Keratinocyte (primary cell): ENCODE results near the gene SLC38A3. TPM values are rescaled to one million over a fixed set of nuclear protein-coding genes. Genes with fewer than 3 reads are reported as not detected.

Experiments
- DNase-seq: peaks from one replicate; pipeline ENCODE4 v3.0.0-alpha.2; 2011; ENCODE audit warnings: low read depth, missing footprints, low spot score
- FAIRE-seq: peaks from 2 replicates; lab custom pipeline; 2011; peaks lifted over from hg19 to GRCh38; lab: Jason Lieb, UNC
- H2AFZ ChIP-seq: 2 replicates; pipeline ENCODE4 v1.6.0; 2012; ENCODE audit warnings: low read length, control low read depth, inconsistent platforms; ENCODE audit not compliant: control insufficient read depth
- H3K27ac ChIP-seq: 2 replicates; pipeline ENCODE4 v1.5.1; 2011; ENCODE audit warnings: low read length; ENCODE audit not compliant: control insufficient read depth, insufficient read depth
- H3K27me3 ChIP-seq: 3 replicates; pipeline ENCODE4 v1.6.0; 2011; ENCODE audit warnings: low read length; ENCODE audit not compliant: control insufficient read depth, insufficient read depth; ENCODE audit errors: extremely low read depth
- H3K36me3 ChIP-seq, 2 experiments: 2 replicates in 1 of 2; 3 replicates in 1 of 2; pipeline ENCODE4 v1.5.1; 2011; ENCODE audit warnings: low read length in 2 of 2, mild to moderate bottlenecking in 1 of 2; ENCODE audit not compliant: control insufficient read depth in 2 of 2, insufficient read depth in 2 of 2; ENCODE audit errors: extremely low read depth in 1 of 2
- H3K4me1 ChIP-seq: 3 replicates; pipeline ENCODE4 v1.5.1; 2011; ENCODE audit warnings: low read length; ENCODE audit not compliant: control insufficient read depth, insufficient read depth; ENCODE audit errors: extremely low read depth
- H3K4me2 ChIP-seq: 3 replicates; pipeline ENCODE4 v1.6.0; 2011; ENCODE audit warnings: low read depth, low read length; ENCODE audit not compliant: control insufficient read depth, insufficient read depth; ENCODE audit errors: extremely low read depth
- H3K4me3 ChIP-seq, 3 experiments: fragments of 200-600 bp in 1 of 3; sonication (generic) in 1 of 3; 2 replicates in 2 of 3; 3 replicates in 1 of 3; pipeline ENCODE4 v1.5.1; 2011 to 2016; ENCODE audit warnings: low read length in 3 of 3, mild to moderate bottlenecking in 3 of 3, control low read depth in 2 of 3, inconsistent platforms in 1 of 3, low read depth in 1 of 3, mixed read lengths in 1 of 3, mixed run types in 1 of 3, moderate library complexity in 1 of 3; ENCODE audit not compliant: control insufficient read depth in 2 of 3, insufficient read depth in 2 of 3; ENCODE audit errors: extremely low read depth in 1 of 3
- H3K79me2 ChIP-seq: 2 replicates; pipeline ENCODE4 v1.6.0; 2012; ENCODE audit warnings: low read length; ENCODE audit not compliant: control insufficient read depth, insufficient read depth
- H3K9ac ChIP-seq: 3 replicates; pipeline ENCODE4 v1.6.0; 2011; ENCODE audit warnings: low read length; ENCODE audit not compliant: control insufficient read depth, insufficient read depth; ENCODE audit errors: extremely low read depth
- H3K9me1 ChIP-seq: 3 replicates; pipeline ENCODE4 v1.6.0; 2011; ENCODE audit warnings: low read length; ENCODE audit not compliant: control insufficient read depth, insufficient read depth; ENCODE audit errors: extremely low read depth
- H3K9me3 ChIP-seq: 2 replicates; pipeline ENCODE4 v1.5.1; 2012; ENCODE audit warnings: low read depth, low read length; ENCODE audit not compliant: control insufficient read depth
- H4K20me1 ChIP-seq: 3 replicates; pipeline ENCODE4 v1.6.0; 2011; ENCODE audit warnings: low read length; ENCODE audit not compliant: control insufficient read depth, insufficient read depth; ENCODE audit errors: extremely low read depth
- CTCF ChIP-seq, 3 experiments: IDR thresholded peaks in 1 of 3; conservative IDR thresholded peaks in 1 of 3; optimal IDR thresholded peaks in 1 of 3; 2 replicates in 2 of 3; 3 replicates in 1 of 3; pipeline versions ENCODE3 to v1.5.1; 2011; ENCODE audit warnings: low read length in 3 of 3, mild to moderate bottlenecking in 3 of 3, moderate library complexity in 2 of 3, control low read depth in 1 of 3, inconsistent platforms in 1 of 3; ENCODE audit not compliant: insufficient read depth in 2 of 3; ENCODE audit errors: extremely low read depth in 1 of 3
- EZH2 ChIP-seq: IDR thresholded peaks from one replicate; pipeline ENCODE4 v1.6.1; 2012; ENCODE audit warnings: inconsistent platforms, mild to moderate bottlenecking, low read length, moderate library complexity
- dilution Hi-C: fragments of 300-500 bp; cut with MboI; formaldehyde crosslinking; loops from one replicate; pipeline ENCODE4 v1.7.0; 2020; ENCODE audit warnings: low sequenced_read_pairs; ENCODE audit not compliant: extremely low pct_ligation_motif_present
- polyA plus RNA-seq, 5 experiments: library from polyadenylated mRNA; depleted of rRNA in 3 of 5; stranded (reverse) in 3 of 5; stranded (forward) in 1 of 5; unstranded in 1 of 5; fragments of >200 nt; gene quantifications; 1 replicate in 1 of 5; 2 replicates in 3 of 5; 3 replicates in 1 of 5; pipeline versions ENCODE4 v1.2.1 to v1.2.3, GENCODE V29; 2011 to 2012; ENCODE audit warnings: missing spikeins in 2 of 5, low read depth in 1 of 5, low replicate concordance in 1 of 5

The SLC38A3 gene
- polyA plus RNA-seq, 1 donor (not counting 4 experiments of a cell fraction or from before 2014, with no cell fraction given): not detected

DNA sequence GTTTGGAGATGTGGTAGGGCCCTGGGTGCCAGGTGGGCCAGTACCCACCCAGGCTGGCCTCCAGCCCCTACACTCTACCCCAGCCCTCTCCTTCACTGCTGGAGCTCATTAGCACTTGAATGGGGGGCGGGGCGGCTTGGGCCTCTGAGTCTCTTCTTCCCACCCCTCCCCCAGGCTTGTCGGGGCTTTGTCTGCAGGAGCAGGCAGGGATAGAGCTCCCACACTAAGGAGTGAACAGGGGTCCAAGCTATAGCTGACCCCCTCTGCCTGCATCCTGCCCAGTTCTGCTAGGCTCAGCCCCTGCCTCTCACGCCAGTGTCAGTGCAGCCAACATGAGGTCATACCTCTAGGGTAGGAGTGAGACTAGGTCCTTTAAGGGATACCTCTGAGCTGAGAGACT is 36.1 kb downstream of the SLC38A3 start:
- Histone ChIP-seq H3K4me2 (no peak overlapping the region), H3K9me3 (no peaks in the 10 kb centered on the region), H3K36me3 (peaks cover 15 to 19% of the 10 kb centered on the region in 2 experiments), H3K79me2 (peaks cover 93% of the 10 kb centered on the region), H3K4me1 (peaks cover 59% of the 10 kb centered on the region), H3K9me1 (peaks cover 3% of the 10 kb centered on the region), H2AFZ (no peak overlapping the region), H3K4me3 (no peak overlapping the region), H3K27ac (no peak overlapping the region), H3K9ac (no peak overlapping the region), H4K20me1 (peaks cover 18% of the 10 kb centered on the region), H3K27me3 (no peaks in the 10 kb centered on the region)
- TF ChIP-seq EZH2 (no peak), CTCF (optimal IDR thresholded peaks at IDR 0.05 in 1 of 3, IDR thresholded peaks at IDR 0.05 in 1 of 3, conservative IDR thresholded peaks at IDR 0.05 in 1 of 3; ENCODE audit: extremely low read depth in 1 of 3, insufficient read depth in 2 of 3, low read length in 3 of 3) (no peak)
- dilution Hi-C loops: no loop called here
- DNase-seq (no peak), FAIRE-seq (no peak)

GRCh38 chr3:50241713-50242380 is 36.8 kb downstream of the SLC38A3 start:
- dilution Hi-C loops: no loop called here
- Histone ChIP-seq H3K4me3 (no peak overlapping the region), H3K4me1 (peaks cover 65% of the 10 kb centered on the region), H2AFZ (no peak overlapping the region), H3K27me3 (no peaks in the 10 kb centered on the region), H3K9me3 (no peaks in the 10 kb centered on the region), H3K9ac (no peak overlapping the region), H3K4me2 (no peak overlapping the region), H3K36me3 (peaks cover 15 to 19% of the 10 kb centered on the region in 2 experiments), H4K20me1 (peaks cover 18% of the 10 kb centered on the region), H3K9me1 (peaks cover 3% of the 10 kb centered on the region), H3K79me2 (peaks cover 87% of the 10 kb centered on the region), H3K27ac (no peak overlapping the region)
- TF ChIP-seq CTCF (optimal IDR thresholded peaks at IDR 0.05 in 1 of 3, IDR thresholded peaks at IDR 0.05 in 1 of 3, conservative IDR thresholded peaks at IDR 0.05 in 1 of 3; ENCODE audit: extremely low read depth in 1 of 3, insufficient read depth in 2 of 3, low read length in 3 of 3) (no peak), EZH2 (no peak)
- FAIRE-seq (no peak), DNase-seq (no peak)
